C1 segment of cervical spinal cord (tissue), 14 donors: ENCODE data around the gene COL12A1.

Source experiments
- DNase-seq, 14 donors: peaks; one replicate each; lab custom pipeline; 2025; lab: John Stamatoyannopoulos, UW

Gene COL12A1

GRCh38 chr6:75044846-75045245, 161.0 kb downstream of the COL12A1 start:
- DNase-seq: no peak

- no peak for DNase-seq
These were observed 164.5 kb downstream of the COL12A1 start for GRCh38 chr6:75041381-75041780.
